Measurements from ENCODE around the gene CPZ. TPM values are rescaled to one million over a fixed set of nuclear protein-coding genes. Genes with fewer than 3 reads are reported as not detected.

Gene CPZ
- total and polyA plus RNA-seq, 12 donors: 0.53 to 6.4 (median 3.9) TPM

DNA sequence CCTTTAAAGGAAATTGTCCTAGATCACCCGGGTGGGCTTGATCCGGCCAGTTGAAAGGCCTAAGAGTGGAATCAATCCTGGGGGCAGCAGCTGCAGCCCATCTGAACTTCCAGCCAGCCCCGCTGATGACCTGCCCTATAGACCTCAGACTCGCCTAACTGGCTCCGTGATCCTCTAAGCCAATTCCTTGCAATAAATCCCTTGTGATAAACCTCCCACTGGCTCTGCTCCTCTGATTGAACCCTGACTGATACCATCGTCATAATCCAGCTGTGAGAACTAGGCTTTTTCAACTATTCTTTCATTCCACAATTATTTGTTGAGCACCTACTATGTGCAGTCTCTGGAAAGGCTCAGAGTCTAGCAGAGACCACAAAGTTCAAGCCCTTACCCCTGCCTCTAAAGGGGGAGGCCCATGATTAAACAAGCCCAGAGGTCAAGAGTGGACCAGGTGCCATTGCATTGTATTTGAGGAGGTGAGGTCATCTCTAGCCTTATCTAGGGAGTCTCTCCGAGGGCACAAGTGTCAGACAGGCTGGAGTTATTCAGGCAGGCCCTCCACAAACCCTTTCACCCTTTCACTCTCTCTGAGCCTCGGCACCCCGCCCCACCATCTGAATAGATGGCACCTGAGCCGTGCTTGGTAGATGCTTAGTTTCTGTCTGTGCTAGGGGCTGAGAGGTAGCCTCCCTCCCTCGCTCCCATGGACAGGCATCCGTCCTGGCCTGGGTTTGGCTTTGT is 32.9 kb upstream of the CPZ start:
- peak in 1 of 7 donors; percentile 5 for DNase-seq
- Histone ChIP-seq H3K27ac (no peak overlapping the region), H3K27me3 (peaks cover 3% of the 10 kb centered on the region), H3K4me3 (no peak overlapping the region), H3K36me3 (replicated peaks in 1 of 2) (no peaks in the 10 kb centered on the region), H3K9me3 (replicated peaks in 1 of 3) (no peaks in the 10 kb centered on the region), H3K4me1 (replicated peaks in 1 of 2) (no peaks in the 10 kb centered on the region)
- intact Hi-C loops (cut with DNase I): no loop called here
- 83 to 86% (median 84%) methylated on average over 11 to 12 of the region's 12 CpGs for WGBS, 4 donors
- TF ChIP-seq, protein P1, sequence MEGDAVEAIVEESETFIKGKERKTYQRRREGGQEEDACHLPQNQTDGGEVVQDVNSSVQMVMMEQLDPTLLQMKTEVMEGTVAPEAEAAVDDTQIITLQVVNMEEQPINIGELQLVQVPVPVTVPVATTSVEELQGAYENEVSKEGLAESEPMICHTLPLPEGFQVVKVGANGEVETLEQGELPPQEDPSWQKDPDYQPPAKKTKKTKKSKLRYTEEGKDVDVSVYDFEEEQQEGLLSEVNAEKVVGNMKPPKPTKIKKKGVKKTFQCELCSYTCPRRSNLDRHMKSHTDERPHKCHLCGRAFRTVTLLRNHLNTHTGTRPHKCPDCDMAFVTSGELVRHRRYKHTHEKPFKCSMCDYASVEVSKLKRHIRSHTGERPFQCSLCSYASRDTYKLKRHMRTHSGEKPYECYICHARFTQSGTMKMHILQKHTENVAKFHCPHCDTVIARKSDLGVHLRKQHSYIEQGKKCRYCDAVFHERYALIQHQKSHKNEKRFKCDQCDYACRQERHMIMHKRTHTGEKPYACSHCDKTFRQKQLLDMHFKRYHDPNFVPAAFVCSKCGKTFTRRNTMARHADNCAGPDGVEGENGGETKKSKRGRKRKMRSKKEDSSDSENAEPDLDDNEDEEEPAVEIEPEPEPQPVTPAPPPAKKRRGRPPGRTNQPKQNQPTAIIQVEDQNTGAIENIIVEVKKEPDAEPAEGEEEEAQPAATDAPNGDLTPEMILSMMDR (IDR thresholded peaks at IDR 0.05): no peak
- no peak for TF ChIP-seq POLR2A (IDR thresholded peaks at IDR 0.05)

DNA sequence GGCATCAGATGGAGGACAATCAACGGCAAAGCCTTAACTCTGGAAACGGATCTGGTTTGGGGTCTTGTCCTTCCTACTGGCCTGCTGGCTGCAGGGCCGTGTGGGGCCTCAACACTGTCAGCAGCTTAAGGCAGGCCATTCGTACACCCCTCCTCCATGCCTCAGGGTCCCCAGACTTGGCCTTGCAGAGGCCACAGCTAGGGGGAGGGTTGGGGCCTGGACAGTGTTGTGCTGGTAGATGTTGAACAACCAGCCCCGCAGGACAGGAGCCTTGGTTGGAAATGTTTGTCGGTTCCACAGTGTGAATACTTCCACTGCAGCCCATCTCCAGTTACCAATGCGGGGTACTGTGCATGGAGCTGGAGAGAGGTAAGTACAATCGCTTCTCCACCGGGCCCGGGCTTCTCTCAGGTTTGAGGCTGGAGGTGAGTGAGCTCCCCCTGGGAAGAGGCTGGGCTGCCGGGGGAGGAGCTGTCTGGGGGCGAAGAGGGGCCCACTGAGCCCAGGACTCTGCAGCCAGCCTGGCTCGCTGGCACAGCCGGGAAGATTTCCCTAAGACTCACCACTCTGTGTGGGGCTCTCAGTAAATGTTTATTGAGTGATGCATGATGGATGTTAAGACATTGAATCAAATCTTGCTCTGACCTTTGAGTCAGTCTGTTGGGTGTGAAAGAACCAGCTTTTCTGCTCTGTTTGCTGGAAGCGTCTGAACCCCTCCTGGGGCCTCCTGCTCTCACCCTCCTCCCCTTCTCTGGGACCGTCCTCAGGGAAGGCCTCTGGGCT is 32.1 kb upstream of the CPZ start:
- Histone ChIP-seq H3K36me3 (replicated peaks in 1 of 2) (no peaks in the 10 kb centered on the region), H3K27me3 (peaks cover 3% of the 10 kb centered on the region), H3K27ac (no peak overlapping the region), H3K4me1 (replicated peaks in 1 of 2) (no peaks in the 10 kb centered on the region), H3K9me3 (replicated peaks in 1 of 3) (no peaks in the 10 kb centered on the region), H3K4me3 (no peak overlapping the region)
- TF ChIP-seq, protein P1 (IDR thresholded peaks at IDR 0.05): no peak
- no peak for TF ChIP-seq POLR2A (IDR thresholded peaks at IDR 0.05)
- intact Hi-C loops (cut with DNase I): no loop called here
- peak in 1 of 7 donors; percentile 2 for DNase-seq
- 73 to 86% (median 78%) methylated on average over 8 to 16 of the region's 16 CpGs for WGBS, 4 donors

DNA sequence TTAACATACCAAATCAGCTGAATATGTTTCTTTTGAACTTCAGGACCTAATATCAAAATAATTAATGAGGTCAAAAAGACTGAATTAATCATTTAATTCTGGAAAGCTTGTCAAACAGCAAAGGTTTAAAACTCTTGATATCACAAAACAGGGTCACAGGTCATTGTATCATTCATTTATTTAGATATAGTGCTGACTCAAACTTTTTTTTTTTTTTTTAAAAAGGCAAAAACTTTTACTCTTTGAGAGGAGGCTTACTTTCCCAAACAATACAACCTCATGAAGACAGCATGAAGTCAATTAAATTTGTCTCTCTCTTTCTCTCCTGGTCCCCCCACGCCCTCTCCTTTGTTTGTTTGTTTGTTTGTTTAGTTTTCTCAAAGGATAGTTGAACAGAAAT is 28.0 kb upstream of the CPZ start:
- TF ChIP-seq, protein P1 (IDR thresholded peaks at IDR 0.05): no peak
- no peak for TF ChIP-seq POLR2A (IDR thresholded peaks at IDR 0.05)
- Histone ChIP-seq H3K4me1 (replicated peaks in 1 of 2) (no peaks in the 10 kb centered on the region), H3K36me3 (replicated peaks in 1 of 2) (no peaks in the 10 kb centered on the region), H3K27ac (no peak overlapping the region), H3K27me3 (peaks cover 7% of the 10 kb centered on the region), H3K4me3 (no peak overlapping the region), H3K9me3 (replicated peaks in 1 of 3) (no peaks in the 10 kb centered on the region)
- intact Hi-C loops (cut with DNase I): no loop called here
- no peak for DNase-seq
- WGBS, 4 donors: 48 to 70% (median 59%) methylated on average over 1 of the region's 1 CpG

DNA sequence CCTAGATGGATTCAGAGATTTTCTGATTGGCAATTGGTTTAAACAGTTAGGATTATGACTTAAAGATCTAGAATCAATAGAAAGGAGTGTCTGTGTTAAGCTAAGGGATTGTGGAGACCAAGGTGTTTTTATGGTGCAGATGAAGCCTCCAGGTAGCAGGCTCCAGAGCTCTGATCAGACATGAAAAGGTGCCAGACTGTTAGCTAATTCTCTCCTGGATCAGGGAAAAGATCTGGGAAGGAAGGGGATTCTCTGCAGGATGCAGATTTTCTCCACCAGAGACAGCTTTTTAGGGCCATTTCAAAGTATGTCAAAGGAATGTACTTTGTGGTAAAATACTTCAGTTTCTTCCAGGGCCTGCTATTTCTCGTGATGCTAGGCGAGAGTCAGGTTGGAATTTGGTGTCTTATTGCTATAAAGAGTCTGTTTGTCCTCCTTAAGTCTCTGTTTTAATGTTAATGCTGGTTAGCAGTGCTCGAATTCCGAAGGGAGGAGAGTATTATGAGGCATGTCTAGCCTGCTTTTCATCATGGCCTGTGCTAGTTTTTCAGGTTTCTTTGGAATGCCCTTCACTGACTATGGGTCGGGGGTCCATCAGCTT is 24.4 kb upstream of the CPZ start:
- no peak for TF ChIP-seq POLR2A (IDR thresholded peaks at IDR 0.05)
- TF ChIP-seq, protein P1 (IDR thresholded peaks at IDR 0.05): no peak
- H3K4me1 ChIP-seq (replicated peaks in 1 of 2): no peaks in the 10 kb centered on the region
- no peak for DNase-seq
- H3K4me3 ChIP-seq: no peak overlapping the region
- no peak overlapping the region for H3K27ac ChIP-seq
- intact Hi-C loops (cut with DNase I): no loop called here
- WGBS, 4 donors: 55 to 70% (median 69%) methylated on average over 5 of the region's 5 CpGs
- no peaks in the 10 kb centered on the region for H3K9me3 ChIP-seq (replicated peaks in 1 of 3)
- H3K27me3 ChIP-seq: peaks cover 7% of the 10 kb centered on the region
- H3K36me3 ChIP-seq (replicated peaks in 1 of 2): no peaks in the 10 kb centered on the region

All from adrenal gland (tissue), 12 donors.